CD1c-positive myeloid dendritic cell (primary cell): ENCODE results near the gene ZNF438.
"Not testable (repeated sequence)": the region's sequence is repeated elsewhere in the genome, so short reads cannot be mapped to it uniquely, and the experiment has no call there.

Experiments used
- DNase-seq: peaks from one replicate; pipeline ENCODE4 v3.0.0-alpha.2; 2016; ENCODE audit errors: extremely low spot score

Gene ZNF438

DNA sequence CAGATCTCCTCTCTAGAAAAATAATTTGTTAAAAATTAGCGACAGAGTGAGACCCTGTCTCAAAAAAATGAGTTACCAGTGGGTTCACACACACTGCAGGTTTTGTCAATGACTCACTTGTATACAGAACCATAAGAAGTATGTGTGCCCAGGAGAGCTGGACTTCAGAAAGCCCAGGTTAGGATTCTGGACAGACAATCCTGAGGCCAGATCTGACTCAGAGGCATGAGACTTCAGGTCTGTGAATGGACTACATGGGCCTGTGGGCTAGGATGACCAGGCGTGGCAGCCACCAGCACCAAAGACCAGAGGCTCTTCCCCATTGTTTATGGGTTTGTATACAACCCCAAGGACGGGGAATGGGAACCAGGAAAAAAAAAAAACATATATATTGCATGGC lies 9.3 kb upstream of the ZNF438 start:
- DNase-seq = no peak

DNA sequence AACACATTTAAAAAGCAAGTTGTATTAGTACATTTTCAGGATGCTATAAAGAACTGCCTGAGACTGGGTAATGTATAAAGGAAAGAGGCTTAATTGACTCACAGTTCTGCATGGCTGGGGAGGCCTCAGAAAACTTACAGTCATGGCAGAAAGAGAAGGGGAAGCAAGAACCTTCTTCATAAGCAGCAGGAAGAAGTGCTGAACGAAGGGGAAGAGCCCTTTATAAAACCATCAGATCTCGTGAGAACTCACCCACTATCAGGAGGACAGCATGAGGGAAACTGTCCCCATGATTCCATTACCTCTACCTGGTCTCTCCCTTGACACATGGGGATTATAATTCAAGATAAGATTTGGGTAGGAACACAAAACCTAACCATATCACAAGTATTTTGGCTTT lies 7.3 kb upstream of the ZNF438 start:
- DNase-seq = peak; percentile 46

DNA sequence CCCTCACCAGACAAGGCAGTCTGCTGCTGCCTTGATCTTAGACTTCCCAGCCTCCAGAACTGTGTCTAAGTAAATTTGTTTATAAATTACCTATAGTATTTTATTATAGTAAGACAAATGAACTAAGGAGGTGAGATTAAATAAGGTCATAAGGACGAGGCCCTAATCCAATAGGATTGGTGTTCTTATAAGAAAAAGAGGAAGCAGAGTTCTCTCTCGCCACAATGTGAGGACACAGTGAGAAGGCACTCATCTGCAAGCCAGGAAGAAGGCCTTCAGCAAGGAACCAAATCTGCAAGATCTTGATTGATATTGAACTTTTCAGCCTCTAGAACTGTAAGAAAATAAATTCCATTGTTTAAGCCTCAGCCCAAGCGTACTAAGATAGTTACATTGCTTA lies 6.1 kb upstream of the ZNF438 start:
- DNase-seq = no peak

DNA sequence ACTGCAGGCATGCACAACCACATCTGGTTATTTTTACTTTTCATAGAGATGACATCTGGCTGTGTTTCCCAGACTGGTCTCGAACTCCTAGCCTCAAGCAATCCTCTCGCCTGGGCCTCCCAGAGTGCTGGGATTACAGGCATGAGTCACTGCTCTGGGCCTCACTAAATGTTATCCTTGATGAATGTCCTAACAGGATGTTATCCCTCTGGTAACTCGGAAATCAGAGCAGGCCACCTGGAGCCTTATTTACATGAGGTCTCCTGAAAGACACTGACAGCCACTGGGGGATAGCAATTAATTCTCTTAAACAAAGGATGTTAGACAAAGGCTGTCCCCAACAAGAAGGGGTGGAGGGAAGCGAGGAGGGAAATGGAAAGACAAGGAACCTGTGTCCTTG lies 4.5 kb upstream of the ZNF438 start:
- no peak for DNase-seq

DNA sequence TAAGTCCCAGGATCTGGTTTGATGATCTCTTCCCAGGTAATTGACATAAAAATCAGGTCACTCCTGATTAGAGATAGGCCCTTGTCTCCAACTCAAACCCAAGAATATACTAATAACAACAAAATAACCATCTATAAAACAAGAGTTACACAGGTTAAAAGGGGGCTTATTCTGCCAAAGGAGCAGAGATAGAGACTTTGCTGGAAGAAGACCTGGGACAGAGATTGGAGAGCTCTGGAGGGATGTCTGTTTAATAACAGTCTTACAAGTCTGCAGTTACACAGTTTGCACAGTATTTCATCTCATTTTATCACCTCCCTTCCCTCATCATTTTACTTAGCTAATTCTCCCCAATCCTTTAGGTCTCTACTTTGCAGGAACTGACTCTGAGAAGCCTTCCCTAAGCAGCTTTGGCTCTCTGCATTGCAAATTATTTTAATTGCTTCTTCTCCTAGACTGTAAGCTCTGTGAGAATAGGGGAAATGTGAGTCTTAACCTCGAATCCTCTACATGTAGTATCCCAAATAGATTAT lies 3.7 kb upstream of the ZNF438 start:
- no peak for DNase-seq

DNA sequence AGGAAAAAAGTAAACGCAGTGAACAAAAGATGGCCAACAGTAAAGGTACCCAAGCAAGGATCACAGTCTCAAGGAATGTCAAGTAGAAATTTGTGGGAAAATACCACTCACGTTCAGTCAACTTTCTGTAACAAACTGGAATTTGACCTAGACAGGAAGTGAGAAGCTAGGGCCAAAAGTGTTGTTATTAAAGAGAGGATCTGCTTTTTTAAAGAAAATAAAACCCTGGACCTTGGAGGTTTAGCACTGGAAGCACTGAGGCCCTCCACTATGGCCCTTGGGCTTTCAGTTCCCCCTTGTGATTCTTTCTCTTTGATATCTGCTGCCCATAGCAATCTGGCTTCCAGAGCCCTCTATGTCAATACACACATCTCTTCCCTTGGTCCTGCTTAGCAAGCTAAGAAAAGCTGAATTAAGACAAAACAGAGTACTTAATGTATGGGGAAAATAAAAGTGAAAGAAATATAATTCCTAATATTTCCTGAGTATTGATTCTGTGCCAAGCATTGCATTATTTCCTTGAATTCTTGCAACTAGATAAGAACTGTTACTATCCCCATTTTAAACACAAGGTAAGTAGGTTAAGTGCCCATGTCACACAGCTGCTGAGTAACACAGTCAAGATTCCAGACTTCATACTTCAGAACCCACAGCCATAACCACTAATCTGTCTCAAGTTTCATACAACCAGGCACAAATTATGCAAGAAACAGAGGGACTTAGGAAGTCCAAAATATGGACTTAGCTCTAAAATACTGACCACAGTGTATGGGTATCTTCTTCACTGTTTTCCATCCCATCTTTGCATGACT lies 2.6 kb upstream of the ZNF438 start:
- peak; percentile 2 for DNase-seq

DNA sequence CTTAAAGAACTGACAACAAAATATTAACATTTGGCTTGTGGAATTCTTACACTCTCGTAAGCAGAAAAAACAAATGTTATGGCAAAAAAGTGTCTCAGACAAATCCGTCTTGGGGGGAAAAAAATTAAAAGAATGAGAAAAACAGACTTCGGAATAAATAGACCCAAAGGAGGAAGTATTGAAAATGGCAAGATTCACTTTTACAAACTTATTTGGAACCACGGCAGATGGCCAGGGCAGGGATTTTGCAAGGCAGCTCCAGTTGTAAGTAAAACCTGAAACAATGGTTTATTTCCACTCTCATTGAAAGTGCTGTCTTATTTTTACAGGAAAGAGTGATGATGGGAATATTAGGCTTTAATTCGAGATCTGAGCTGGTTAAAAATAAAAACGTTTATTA lies 1.5 kb upstream of the ZNF438 start:
- peak; percentile 44 for DNase-seq

DNA sequence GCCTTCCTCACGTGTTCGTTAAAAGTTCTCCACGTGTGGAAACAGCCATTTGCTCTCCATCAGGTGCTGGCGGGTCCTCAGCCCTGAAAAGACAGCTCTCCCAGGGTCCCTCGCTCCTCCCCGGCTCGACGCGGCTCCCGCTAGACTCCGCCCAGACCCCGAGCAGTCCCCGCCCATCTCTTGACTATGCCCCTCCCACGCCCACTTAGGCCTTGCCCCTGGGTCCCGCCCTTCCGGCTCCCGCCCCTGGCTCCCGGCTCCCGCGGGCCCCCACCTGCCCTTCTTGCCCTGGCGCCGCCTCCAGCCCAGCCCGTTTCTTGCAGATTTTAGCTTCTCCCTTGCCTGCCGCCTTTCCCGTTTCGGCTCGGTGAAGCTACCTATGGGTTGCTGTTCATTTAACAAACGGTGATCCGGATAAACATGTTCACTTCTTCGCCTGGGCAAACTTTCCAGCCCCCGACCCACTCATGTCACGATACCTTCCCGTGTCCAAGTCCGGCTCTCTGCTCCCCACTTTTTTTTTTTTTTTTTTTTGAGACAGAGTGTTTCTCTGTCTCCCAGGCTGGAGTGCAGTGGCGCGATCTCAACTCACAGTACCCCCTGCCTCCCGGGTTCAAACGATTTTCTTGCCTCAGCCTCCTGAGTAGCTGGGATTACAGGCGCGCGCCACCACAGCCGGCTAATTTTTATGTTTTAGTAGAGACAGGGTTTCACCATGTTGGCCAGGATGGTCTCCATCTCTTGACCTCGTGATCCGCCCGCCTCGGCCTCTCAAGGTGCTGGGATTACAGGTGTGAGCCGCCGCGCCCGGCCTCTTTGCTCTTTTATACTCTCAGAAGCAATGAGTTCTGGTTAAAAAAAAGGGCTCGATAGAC lies 830 bp upstream of the ZNF438 start:
- DNase-seq = peak; percentile 96

DNA sequence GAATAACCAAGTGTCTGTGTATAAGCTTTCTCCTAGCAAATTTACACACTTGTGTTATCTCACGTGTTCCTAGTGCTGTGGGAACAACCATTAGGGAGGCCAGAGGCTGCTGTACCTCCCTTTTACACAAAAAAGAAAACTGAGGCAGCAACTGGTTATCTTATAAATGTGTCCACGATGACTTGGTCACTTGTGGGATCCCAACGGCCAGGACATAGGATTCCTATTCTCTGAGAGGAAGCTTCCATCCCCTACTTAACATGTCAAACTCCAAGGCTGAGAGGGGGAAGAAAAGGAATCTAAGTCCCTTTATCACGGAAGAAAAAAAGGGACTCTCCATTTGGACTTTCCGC lies 484 bp downstream of the ZNF438 start:
- no peak for DNase-seq

DNA sequence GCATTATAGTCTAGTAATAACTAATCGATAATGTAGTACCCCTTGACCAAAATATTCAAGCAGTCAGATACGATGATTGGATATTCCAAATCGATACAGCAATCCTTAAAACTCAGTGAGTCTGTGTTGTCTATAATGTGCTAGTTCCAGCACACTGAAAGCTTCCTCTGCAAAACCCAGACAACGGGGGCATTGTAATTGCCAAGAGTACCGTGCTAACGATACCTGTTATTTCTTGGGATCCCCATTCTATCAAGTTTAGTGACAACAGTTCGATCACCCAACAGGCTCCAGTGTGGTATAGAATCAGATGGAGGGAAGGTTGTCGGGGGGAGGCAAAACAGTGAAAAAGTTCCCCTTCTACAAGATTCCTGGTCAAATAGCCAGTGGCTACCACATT lies 865 bp downstream of the ZNF438 start:
- DNase-seq = no peak

DNA sequence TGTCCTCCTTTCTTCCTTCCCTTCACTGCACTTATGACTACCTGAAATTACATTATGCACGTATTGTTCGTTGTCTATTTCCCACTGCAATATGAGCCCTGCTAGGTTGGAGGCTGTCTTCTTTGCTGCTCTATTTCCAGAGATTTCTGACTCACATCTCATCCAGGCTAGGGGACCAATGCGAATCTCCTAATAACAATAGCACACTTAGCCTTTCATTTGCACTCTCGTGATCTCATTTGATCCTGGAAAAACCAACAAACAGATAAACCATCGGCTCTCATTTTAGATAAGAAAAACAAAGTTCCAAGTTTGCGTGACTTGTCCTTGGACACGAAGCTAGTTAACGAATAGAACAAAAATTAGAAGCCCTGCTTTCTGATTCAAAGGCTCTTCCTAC lies 1.4 kb downstream of the ZNF438 start:
- DNase-seq = no peak

DNA sequence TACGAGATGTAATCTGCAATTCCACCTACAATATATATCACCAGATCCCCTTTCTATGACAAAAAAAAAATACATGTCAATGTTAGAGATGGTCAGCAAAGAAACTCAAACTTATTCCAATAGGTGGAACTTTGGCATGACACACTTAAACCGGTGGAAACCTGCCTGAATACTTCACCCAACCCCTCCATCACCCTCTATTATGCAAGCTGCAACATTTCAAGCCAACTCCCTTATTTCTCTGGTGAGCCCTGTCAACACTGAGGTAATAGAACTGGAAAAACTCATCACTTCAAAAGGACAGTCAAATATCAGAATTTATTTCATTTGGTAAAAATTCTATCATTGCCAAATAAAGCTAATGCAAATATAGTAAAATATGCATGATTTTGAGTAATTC lies 3.6 kb downstream of the ZNF438 start:
- DNase-seq = no peak

DNA sequence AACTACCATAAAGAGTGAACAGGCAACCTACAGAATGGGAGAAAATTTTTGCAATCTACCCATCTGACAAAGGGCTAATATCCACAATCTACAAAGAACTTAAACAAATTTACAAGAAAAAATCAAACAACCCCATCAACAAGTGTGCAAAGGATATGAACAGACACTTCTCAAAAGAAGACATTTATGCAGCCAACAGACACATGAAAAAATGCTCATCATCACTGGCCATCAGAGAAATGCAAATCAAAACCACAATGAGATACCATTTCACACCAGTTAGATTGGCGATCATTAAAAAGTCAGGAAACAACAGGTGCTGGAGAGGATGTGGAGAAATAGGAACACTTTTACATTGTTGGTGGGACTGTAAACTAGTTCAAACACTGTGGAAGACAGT lies 5.4 kb downstream of the ZNF438 start:
- DNase-seq = not testable (repeated sequence)

DNA sequence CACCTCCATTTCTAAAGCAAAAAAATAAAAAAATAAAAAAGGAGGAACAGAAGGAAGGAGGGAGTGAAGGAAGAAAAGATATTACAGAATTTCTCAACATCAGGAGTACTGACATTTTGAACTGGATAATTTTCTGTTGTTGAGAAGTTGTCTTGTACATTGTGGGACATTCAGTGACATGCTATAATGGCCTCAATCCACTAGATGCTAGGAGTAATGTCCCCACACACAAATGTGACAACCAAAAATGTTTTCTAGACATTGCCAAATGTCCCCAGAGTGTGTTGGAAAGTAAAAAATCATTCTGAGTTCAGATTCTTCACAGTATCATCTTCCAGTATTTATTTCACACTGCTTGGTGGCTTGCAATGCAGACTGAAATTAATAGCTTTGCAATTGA lies 6.5 kb downstream of the ZNF438 start:
- no peak for DNase-seq

DNA sequence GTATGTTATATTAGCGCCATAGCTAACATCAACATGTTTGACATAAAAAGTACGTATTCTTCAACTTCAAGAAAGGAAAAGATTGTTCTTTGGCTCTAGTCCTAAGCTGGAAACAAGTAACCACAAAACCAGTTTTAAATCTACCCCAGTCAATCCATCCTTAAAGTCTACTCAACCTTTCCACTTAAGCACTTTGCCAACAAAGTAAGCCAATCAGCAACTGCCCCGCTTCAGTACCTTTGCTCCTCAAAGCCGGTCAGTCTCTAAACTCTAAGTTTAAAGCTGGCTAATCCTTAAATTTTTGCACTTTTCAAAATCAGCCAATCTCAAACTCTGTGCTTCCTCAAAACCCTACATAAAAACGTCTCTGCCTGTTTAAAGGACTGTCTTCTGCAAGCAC lies 8.1 kb downstream of the ZNF438 start:
- DNase-seq = no peak

DNA sequence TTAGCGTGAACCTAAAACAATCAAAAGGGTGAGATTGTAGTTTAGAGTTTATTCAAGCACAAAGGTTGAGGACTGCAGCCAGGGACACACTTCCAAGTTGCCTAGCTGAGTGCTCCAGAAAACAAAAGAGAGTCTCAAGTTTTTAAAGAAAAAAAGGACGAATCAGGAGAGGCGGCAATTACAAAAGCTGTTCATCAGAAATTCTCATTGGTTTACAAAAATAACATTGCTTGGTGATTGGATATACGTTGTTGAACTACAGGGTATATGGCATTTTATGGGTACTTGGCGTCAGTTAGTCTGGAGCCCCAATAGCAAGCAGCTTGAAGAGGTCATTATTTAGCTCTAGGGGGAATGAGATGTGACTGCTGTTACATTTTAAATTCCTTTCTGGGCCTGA lies 11.5 kb downstream of the ZNF438 start:
- no peak for DNase-seq

DNA sequence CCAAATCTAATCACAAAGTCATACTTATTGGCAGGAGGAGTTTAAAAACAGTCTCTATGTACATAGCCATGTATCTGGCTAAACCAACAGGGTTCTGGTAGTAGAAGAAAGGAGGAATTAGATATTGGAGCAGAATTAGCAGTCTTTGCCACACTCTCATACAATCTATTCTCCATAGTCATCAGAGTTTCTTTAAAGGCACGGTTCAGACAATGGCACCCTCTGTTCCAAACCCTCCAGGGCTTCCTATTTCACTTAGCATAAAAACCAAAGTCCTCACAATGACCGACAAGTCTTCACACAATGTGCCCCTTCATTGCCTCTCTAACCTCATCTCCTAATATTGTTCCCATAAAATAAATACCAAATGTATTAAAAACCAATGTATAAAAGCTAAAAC lies 12.7 kb downstream of the ZNF438 start:
- DNase-seq = no peak

DNA sequence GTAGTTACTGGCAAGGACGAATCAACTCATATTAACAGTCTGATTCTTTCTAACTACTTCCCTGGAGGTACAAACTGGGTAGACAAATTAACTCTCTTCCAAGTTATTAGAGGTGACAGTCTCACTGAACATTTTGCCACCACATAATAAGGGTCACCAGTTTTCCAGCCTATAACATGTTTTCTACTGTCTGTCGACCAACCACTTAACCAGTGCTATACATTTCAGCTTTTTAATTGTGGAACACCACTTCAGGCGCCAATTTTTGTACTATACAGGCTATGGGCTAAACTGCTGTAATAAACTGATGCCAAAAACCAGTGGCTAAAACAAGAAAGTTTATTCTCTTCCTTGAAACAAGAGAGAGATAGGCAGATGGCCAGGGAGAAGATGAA lies 13.3 kb downstream of the ZNF438 start:
- no peak for DNase-seq

DNA sequence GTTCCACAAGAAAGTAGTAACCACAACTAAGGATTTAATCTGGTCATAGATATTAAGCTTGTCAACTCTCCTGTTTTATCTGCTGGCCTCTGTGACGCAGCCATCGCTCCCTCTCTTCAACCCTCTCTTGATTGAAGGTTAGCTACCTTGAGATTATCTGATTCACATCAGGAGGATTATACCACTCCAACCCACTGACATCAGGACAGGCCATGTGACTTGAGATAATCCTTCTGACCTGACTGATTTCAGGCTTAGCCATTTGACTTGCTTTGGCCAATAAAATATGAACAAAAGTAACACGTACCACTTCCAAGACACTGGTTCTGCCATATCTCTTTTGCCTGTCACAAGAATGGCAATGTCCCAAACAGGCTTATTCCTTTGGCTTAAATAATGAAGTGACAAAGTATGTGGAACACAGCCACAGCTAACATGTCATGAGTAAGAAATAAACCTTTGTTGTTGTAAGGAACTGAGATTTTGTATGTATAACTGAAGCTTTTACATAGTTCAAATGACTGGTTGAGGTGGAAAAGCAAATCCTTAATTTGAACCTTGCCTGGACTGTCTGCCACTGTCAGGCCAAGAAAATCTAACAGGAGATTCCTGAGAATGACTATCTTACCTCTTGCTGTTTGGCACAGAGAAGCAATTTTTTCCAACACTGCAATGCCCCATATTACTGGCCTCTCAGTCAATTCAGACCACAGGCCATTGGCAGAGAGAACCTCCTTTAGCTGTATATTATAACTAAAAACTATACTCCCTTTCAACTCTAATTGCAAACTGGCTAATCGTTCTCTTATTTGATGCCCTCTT lies 13.9 kb downstream of the ZNF438 start:
- no peak for DNase-seq

DNA sequence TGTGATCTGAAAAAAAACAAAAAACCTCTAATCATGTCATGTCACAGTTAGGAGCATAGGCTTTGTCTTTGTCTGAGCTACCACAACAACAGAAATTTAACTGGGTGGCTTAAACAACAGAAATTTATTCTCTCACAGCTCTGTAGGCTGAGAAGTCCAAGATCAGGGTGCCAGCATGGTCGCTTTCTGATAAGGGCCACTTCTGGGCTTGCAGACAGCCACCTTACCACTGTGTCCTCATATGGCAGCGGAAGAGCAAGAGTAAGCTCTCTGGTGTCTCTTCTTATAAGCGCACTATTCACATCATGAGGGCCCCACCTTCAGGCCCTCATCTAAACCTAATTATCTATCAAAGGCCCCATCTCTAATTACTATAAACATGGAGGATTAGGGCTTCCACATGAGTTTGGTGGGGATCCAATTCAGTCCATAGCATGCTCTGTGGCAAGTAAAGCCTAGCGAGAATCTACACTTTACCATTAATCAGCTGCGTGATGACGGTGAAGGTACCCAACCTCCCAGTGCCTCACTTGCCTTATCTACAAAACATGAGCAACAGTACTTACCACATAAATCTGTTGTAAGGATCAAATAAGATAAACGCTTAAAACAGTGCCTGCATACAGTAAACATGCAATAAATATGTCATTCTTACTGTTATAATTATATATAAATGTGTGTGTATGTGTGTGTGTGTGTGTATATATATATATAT lies 17.3 kb downstream of the ZNF438 start:
- no peak for DNase-seq

DNA sequence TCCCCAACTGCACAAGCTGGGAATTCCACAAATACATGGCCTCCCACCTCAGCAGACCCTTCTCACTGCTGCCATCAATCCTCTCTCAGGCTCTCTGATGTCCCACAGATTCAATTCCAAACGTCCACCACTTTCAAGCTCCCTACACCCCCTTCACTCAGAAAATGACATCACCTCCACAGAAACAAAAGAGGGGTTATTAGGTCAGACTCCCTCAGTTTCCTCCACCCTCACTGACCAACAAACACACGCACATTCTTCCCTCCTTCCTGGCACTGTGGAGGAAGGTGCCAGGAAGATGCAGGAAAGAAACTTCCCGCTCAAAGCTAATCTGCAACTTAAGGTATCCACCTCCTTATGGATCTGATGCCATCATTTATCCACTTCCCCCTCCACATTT lies 18.3 kb downstream of the ZNF438 start:
- DNase-seq = no peak

DNA sequence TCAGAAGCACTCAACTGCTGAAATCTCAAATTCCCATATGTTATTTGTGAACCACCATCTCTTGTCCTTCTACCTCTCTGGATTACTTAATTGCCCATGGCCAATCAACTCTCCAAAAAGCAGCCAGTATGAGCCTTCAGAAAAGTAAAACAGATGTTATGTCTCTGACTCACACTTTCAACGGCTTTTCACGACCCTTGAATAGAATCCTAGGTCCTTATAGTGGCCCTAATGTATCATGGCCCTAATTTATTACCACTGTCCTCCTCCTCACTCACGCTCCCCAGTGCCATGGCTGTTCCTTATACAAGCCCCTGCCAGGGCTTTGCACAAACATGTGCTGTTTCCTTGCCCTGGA lies 20.0 kb downstream of the ZNF438 start:
- no peak for DNase-seq
